Right hindlimb (tissue), 1 donor: ENCODE results near the gene VPS26A.
A peak's percentile ranks its signal among the peaks of the same experiment; 100 is the strongest.

Source experiments
- DNase-seq: peaks from one replicate; pipeline ENCODE4 v3.0.0-alpha.2; 2018

VPS26A gene

GRCh38 chr10:69123747-69124562 is at the start of gene VPS26A:
Gene VPS26A (plus strand): TSS chr10:69124178. CDS start chr10:69124278, 100 bp downstream.
- peak; percentile 99 for DNase-seq

- no peak for DNase-seq
Observed at GRCh38 chr10:69074532-69074931, 49.4 kb upstream of the VPS26A start.

- no peak for DNase-seq
Observed at GRCh38 chr10:69075431-69075830, 48.5 kb upstream of the VPS26A start.

- DNase-seq: no peak
Observed at GRCh38 chr10:69078311-69078710, 45.7 kb upstream of the VPS26A start.

- DNase-seq: no peak
Observed at GRCh38 chr10:69080226-69080625, 43.8 kb upstream of the VPS26A start.

- DNase-seq: peak; percentile 20
Observed at GRCh38 chr10:69086001-69086509, 37.9 kb upstream of the VPS26A start.

- peak; percentile 30 for DNase-seq
Observed at GRCh38 chr10:69087590-69088470, 36.1 kb upstream of the VPS26A start, which contains the start of gene SRGN. Gene SRGN (plus strand): TSS chr10:69088103. CDS start chr10:69088158, 55 bp downstream.

GRCh38 chr10:69088471-69088769 is 35.6 kb upstream of the VPS26A start:
- DNase-seq: no peak

- no peak for DNase-seq
Observed at GRCh38 chr10:69088801-69089501, 35.0 kb upstream of the VPS26A start.

GRCh38 chr10:69089638-69090599 is 34.1 kb upstream of the VPS26A start:
- DNase-seq: no peak

GRCh38 chr10:69090685-69091084 is 33.3 kb upstream of the VPS26A start:
- no peak for DNase-seq

- DNase-seq: no peak
Observed at GRCh38 chr10:69091143-69091651, 32.8 kb upstream of the VPS26A start.

- peak; percentile 65 for DNase-seq
Observed at GRCh38 chr10:69092959-69093850, 30.8 kb upstream of the VPS26A start.

- DNase-seq: no peak
Observed at GRCh38 chr10:69093933-69094332, 30.0 kb upstream of the VPS26A start.

- DNase-seq: no peak
Observed at GRCh38 chr10:69096045-69096444, 27.9 kb upstream of the VPS26A start.

GRCh38 chr10:69097729-69098128 is 26.2 kb upstream of the VPS26A start:
- DNase-seq: no peak

GRCh38 chr10:69100136-69100872 is 23.7 kb upstream of the VPS26A start:
- DNase-seq: no peak

- DNase-seq: no peak
Observed at GRCh38 chr10:69101451-69102095, 22.4 kb upstream of the VPS26A start.

GRCh38 chr10:69102440-69102839 is 21.5 kb upstream of the VPS26A start:
- DNase-seq: no peak
